ENCODE results near the gene CCR6. TPM values are rescaled to one million over a fixed set of nuclear protein-coding genes. Genes with fewer than 3 reads are reported as not detected.

Gene CCR6
- total and polyA plus RNA-seq, 7 donors = 0.01 to 0.05 TPM; not detected in 5

- H3K27ac ChIP-seq = no peak overlapping the region
- ATAC-seq (no peak), DNase-seq (no peak)
- TF ChIP-seq CTCF (IDR thresholded peaks at IDR 0.05) = no peak
- WGBS, 3 donors = 89 to 92% (median 91%) methylated on average over 7 of the region's 7 CpGs
- peaks cover 0 to 1% (median 0%) of the 10 kb centered on the region in 3 donors for H3K27me3 ChIP-seq (ENCODE audit: insufficient read depth in 3 of 3, low read length in 2 of 3)
- no peak overlapping the region for H3K4me3 ChIP-seq
- no peaks in the 10 kb centered on the region for H3K9me3 ChIP-seq
- intact Hi-C loops (cut with DNase I) = no loop called here
- H3K4me1 ChIP-seq = no peaks in the 10 kb centered on the region
- H3K36me3 ChIP-seq (ENCODE audit: insufficient read depth in 1 of 2, low read depth in 1 of 2) = no peaks in the 10 kb centered on the region
These were observed 25.9 kb upstream of the CCR6 start for GRCh38 chr6:167096991-167097390.

- Histone ChIP-seq H3K27me3 (ENCODE audit: insufficient read depth in 3 of 3, low read length in 2 of 3) (peaks cover 0 to 1% (median 0%) of the 10 kb centered on the region in 3 donors), H3K4me1 (no peaks in the 10 kb centered on the region), H3K9me3 (no peaks in the 10 kb centered on the region), H3K36me3 (ENCODE audit: insufficient read depth in 1 of 2, low read depth in 1 of 2) (no peaks in the 10 kb centered on the region), H3K4me3 (no peak overlapping the region), H3K27ac (no peak overlapping the region)
- TF ChIP-seq CTCF (IDR thresholded peaks at IDR 0.05) = no peak
- DNase-seq (no peak), ATAC-seq (no peak)
- WGBS, 3 donors = 96% methylated on average over 23 of the region's 23 CpGs
- intact Hi-C loops (cut with DNase I) = no loop called here
These were observed 25.1 kb upstream of the CCR6 start for GRCh38 chr6:167097770-167098169.

GRCh38 chr6:167098825-167099225, 24.1 kb upstream of the CCR6 start:
- Histone ChIP-seq H3K4me1 (no peaks in the 10 kb centered on the region), H3K4me3 (no peak overlapping the region), H3K36me3 (ENCODE audit: insufficient read depth in 1 of 2, low read depth in 1 of 2) (no peaks in the 10 kb centered on the region), H3K9me3 (no peaks in the 10 kb centered on the region), H3K27ac (no peak overlapping the region), H3K27me3 (ENCODE audit: insufficient read depth in 3 of 3, low read length in 2 of 3) (no peaks in the 10 kb centered on the region)
- intact Hi-C loops (cut with DNase I) = no loop called here
- no peak for TF ChIP-seq CTCF (IDR thresholded peaks at IDR 0.05)
- DNase-seq (no peak), ATAC-seq (no peak)
- WGBS, 3 donors = 77 to 88% (median 85%) methylated on average over 4 of the region's 4 CpGs

GRCh38 chr6:167099707-167100106, 23.2 kb upstream of the CCR6 start:
- TF ChIP-seq CTCF (IDR thresholded peaks at IDR 0.05) = no peak
- 94 to 96% (median 95%) methylated on average over 8 of the region's 8 CpGs for WGBS, 3 donors

GRCh38 chr6:167100241-167100674, 22.6 kb upstream of the CCR6 start:
- H3K9me3 ChIP-seq = no peaks in the 10 kb centered on the region
- H3K27me3 ChIP-seq (ENCODE audit: insufficient read depth in 3 of 3, low read length in 2 of 3) = no peaks in the 10 kb centered on the region
- no peak for DNase-seq
- H3K4me3 ChIP-seq = no peak overlapping the region
- H3K4me1 ChIP-seq = no peaks in the 10 kb centered on the region
- no peaks in the 10 kb centered on the region for H3K36me3 ChIP-seq (ENCODE audit: insufficient read depth in 1 of 2, low read depth in 1 of 2)
- no peak overlapping the region for H3K27ac ChIP-seq
- intact Hi-C loops (cut with DNase I) = no loop called here
- 72 to 95% (median 75%) methylated on average over 10 of the region's 10 CpGs for WGBS, 3 donors
- no peak for ATAC-seq
- no peak for TF ChIP-seq CTCF (IDR thresholded peaks at IDR 0.05)

More at GRCh38 chr6:167099707-167100106, 23.2 kb upstream of the CCR6 start:
- Histone ChIP-seq H3K4me3 (no peak overlapping the region), H3K36me3 (ENCODE audit: insufficient read depth in 1 of 2, low read depth in 1 of 2) (no peaks in the 10 kb centered on the region), H3K9me3 (no peaks in the 10 kb centered on the region), H3K27ac (no peak overlapping the region), H3K4me1 (no peaks in the 10 kb centered on the region), H3K27me3 (ENCODE audit: insufficient read depth in 3 of 3, low read length in 2 of 3) (no peaks in the 10 kb centered on the region)
- ATAC-seq (no peak), DNase-seq (no peak)
- intact Hi-C loops (cut with DNase I) = no loop called here
